ENCODE results near the gene ABLIM1. TPM values are rescaled to one million over a fixed set of nuclear protein-coding genes. Genes with fewer than 3 reads are reported as not detected.

The ABLIM1 gene
- total RNA-seq, 1 experiment from 2014 or later = 79.3 TPM

GRCh38 chr10:114642729-114643128 lies 15.3 kb downstream of the ABLIM1 start:
- Mint-ChIP-seq H3K4me1 (ENCODE audit: low read depth, unreplicated experiment) (peaks cover 32% of the 10 kb centered on the region), H3K36me3 (ENCODE audit: insufficient read depth, unreplicated experiment) (no peaks in the 10 kb centered on the region), H3K27me3 (ENCODE audit: insufficient read depth, unreplicated experiment) (no peaks in the 10 kb centered on the region), H3K4me3 (ENCODE audit: unreplicated experiment) (no peak overlapping the region), H3K27ac (ENCODE audit: unreplicated experiment) (no peak overlapping the region), H3K9me3 (ENCODE audit: unreplicated experiment) (no peaks in the 10 kb centered on the region)
- BruUV-seq (replicated peaks) = no TSS peak
- Histone ChIP-seq H3K4me1 (peaks cover 37% of the 10 kb centered on the region), H3K36me3 (ENCODE audit: control insufficient read depth, insufficient read depth, low read length) (no peaks in the 10 kb centered on the region), H3K4me3 (ENCODE audit: low read depth, low read length) (no peak overlapping the region), H3K27me3 (replicated peaks; ENCODE audit: control insufficient read depth, insufficient read depth, low read length) (no peaks in the 10 kb centered on the region), H3K9me3 (no peaks in the 10 kb centered on the region)
- no peak for TF ChIP-seq CTCF (IDR thresholded peaks at IDR 0.05; ENCODE audit: insufficient read depth in 1 of 2, low read depth in 1 of 2, low read length in 1 of 2, severe bottlenecking in 1 of 2, unreplicated experiment in 1 of 2)
- no peak for DNase-seq
- CTCF ChIA-PET = no interaction called here
- POLR2A ChIA-PET = interaction anchor here (0.6 kb wide), 1 partner anchor 157 kb away, joined by 3 read pairs; no protein-coding TSS in a partner anchor
- intact Hi-C loops (cut with micrococcal nuclease; ENCODE audit: unreplicated experiment) = no loop called here

- H3K4me3 Mint-ChIP-seq (ENCODE audit: unreplicated experiment) = no peak overlapping the region
- intact Hi-C loops (cut with micrococcal nuclease; ENCODE audit: unreplicated experiment) = no loop called here
- Histone ChIP-seq H3K27me3 (replicated peaks; ENCODE audit: control insufficient read depth, insufficient read depth, low read length) (no peaks in the 10 kb centered on the region), H3K4me3 (ENCODE audit: low read depth, low read length) (no peak overlapping the region), H3K9me3 (no peaks in the 10 kb centered on the region), H3K36me3 (ENCODE audit: control insufficient read depth, insufficient read depth, low read length) (no peaks in the 10 kb centered on the region), H3K4me1 (peaks cover 28% of the 10 kb centered on the region)
- ChIA-PET CTCF (no interaction called here), POLR2A (no interaction called here)
- no peaks in the 10 kb centered on the region for H3K27me3 Mint-ChIP-seq (ENCODE audit: insufficient read depth, unreplicated experiment)
- no peak for TF ChIP-seq CTCF (IDR thresholded peaks at IDR 0.05; ENCODE audit: insufficient read depth in 1 of 2, low read depth in 1 of 2, low read length in 1 of 2, severe bottlenecking in 1 of 2, unreplicated experiment in 1 of 2)
- DNase-seq = no peak
- no peaks in the 10 kb centered on the region for H3K9me3 Mint-ChIP-seq (ENCODE audit: unreplicated experiment)
- no peaks in the 10 kb centered on the region for H3K36me3 Mint-ChIP-seq (ENCODE audit: insufficient read depth, unreplicated experiment)
- no TSS peak for BruUV-seq (replicated peaks)
- no peak overlapping the region for H3K27ac Mint-ChIP-seq (ENCODE audit: unreplicated experiment)
- H3K4me1 Mint-ChIP-seq (ENCODE audit: low read depth, unreplicated experiment) = peaks cover 16% of the 10 kb centered on the region
Measured at GRCh38 chr10:114638821-114639625, 19.1 kb downstream of the ABLIM1 start.

GRCh38 chr10:114635797-114636550 lies 22.1 kb downstream of the ABLIM1 start:
- Mint-ChIP-seq H3K9me3 (ENCODE audit: unreplicated experiment) (no peaks in the 10 kb centered on the region), H3K27ac (ENCODE audit: unreplicated experiment) (peak overlapping the region; percentile 78), H3K27me3 (ENCODE audit: insufficient read depth, unreplicated experiment) (no peaks in the 10 kb centered on the region), H3K4me1 (ENCODE audit: low read depth, unreplicated experiment) (peaks cover 29% of the 10 kb centered on the region), H3K36me3 (ENCODE audit: insufficient read depth, unreplicated experiment) (peaks cover 7% of the 10 kb centered on the region), H3K4me3 (ENCODE audit: unreplicated experiment) (no peak overlapping the region)
- TF ChIP-seq CTCF (IDR thresholded peaks at IDR 0.05; ENCODE audit: insufficient read depth in 1 of 2, low read depth in 1 of 2, low read length in 1 of 2, severe bottlenecking in 1 of 2, unreplicated experiment in 1 of 2) = no peak
- BruUV-seq (replicated peaks) = no TSS peak
- POLR2A ChIA-PET = no interaction called here
- DNase-seq = no peak
- H3K4me3 ChIP-seq (ENCODE audit: low read depth, low read length) = no peak overlapping the region
- no peaks in the 10 kb centered on the region for H3K36me3 ChIP-seq (ENCODE audit: control insufficient read depth, insufficient read depth, low read length)
- no peaks in the 10 kb centered on the region for H3K9me3 ChIP-seq
- intact Hi-C loops (cut with micrococcal nuclease; ENCODE audit: unreplicated experiment) = no loop called here
- CTCF ChIA-PET = no interaction called here
- peaks cover 43% of the 10 kb centered on the region for H3K4me1 ChIP-seq
- H3K27me3 ChIP-seq (replicated peaks; ENCODE audit: control insufficient read depth, insufficient read depth, low read length) = no peaks in the 10 kb centered on the region
